LNCAP (cell line): ENCODE measurements around the gene GPR137C.
A peak's percentile ranks its signal among the peaks of the same experiment; 100 is the strongest.

Experiments used
- TF ChIP-seq, protein P1 (sequence below): fragments of 450-650 bp; IDR thresholded peaks from 2 replicates; pipeline ENCODE4 v1.5.1; 2017; ENCODE audit warnings: mild to moderate bottlenecking

Gene GPR137C

DNA sequence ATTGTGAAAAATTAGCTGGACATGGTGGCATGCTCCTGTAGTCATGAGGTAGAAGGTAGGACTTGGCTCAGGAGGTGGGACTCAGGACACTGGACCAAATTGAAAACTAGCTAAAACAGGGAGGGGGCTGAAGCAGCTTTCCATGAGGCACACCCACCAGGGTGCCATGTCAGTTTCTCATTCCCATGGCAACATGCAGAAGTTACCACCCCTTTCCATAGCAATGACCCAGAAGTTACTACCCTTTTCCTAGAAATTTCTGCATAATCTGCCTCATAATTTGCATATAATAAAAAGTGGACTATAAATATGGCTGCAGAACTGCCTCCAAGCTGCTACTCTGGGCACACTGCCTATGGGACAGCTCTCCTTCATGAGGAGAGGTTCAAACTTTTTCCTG lies 104.3 kb downstream of the GPR137C start:
- TF ChIP-seq, protein P1, sequence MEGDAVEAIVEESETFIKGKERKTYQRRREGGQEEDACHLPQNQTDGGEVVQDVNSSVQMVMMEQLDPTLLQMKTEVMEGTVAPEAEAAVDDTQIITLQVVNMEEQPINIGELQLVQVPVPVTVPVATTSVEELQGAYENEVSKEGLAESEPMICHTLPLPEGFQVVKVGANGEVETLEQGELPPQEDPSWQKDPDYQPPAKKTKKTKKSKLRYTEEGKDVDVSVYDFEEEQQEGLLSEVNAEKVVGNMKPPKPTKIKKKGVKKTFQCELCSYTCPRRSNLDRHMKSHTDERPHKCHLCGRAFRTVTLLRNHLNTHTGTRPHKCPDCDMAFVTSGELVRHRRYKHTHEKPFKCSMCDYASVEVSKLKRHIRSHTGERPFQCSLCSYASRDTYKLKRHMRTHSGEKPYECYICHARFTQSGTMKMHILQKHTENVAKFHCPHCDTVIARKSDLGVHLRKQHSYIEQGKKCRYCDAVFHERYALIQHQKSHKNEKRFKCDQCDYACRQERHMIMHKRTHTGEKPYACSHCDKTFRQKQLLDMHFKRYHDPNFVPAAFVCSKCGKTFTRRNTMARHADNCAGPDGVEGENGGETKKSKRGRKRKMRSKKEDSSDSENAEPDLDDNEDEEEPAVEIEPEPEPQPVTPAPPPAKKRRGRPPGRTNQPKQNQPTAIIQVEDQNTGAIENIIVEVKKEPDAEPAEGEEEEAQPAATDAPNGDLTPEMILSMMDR, result no peak

DNA sequence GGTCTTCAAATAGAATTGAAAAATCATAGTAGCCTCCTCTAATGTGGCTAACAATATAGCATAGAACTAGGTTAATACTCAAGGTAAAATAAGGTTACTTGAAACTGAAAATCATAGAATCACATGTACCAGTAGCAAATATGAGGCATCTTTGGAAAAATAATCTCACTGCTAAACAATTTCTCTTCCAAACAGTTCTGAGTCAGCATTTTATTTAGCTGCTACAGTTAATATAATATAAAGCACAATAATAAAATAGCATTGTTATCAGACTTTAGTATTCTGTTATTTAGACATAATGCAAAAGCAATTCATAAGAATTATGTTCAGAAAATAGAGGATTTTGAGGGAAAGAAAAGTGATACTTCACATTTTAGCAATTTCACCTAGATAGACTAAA lies 107.7 kb downstream of the GPR137C start:
- TF ChIP-seq, protein P1, result no peak

DNA sequence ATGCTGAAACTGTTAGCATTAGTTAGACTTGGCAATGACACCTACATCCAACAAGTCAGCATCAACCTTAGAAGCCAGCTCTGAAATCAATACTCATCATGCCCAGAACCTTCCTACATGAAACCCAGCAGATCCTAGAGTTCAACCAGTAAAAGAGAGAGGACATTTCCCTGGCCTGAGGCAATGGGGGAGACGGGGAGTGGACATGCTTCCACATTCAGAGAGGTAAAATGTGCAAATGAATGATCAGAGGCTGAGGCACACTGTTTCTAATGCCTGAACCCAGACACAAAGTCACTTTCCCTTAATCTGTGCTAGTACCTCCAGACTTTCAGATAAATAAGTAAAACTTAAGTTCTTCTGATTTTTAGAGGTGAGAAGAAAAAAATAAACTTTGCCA lies 108.2 kb downstream of the GPR137C start:
- TF ChIP-seq, protein P1, result no peak

DNA sequence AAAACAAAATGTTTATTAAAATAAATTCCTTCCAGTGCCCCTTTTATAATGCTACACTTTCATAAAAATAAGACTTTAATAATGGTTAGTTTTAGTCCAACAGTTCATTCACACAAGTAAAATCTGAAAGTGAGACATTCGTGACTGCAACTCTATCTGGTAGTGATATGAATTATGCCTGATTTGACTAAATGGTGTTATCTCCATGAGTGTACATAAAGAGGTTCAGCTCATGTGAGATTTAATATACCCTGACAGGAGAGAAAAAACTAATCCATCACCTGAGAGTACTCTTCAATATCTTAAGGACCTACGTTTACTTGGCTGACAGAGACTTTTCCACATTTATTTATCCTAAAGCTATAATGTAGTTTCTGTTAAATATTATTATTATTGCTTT lies 108.7 kb downstream of the GPR137C start:
- TF ChIP-seq, protein P1, result no peak

DNA sequence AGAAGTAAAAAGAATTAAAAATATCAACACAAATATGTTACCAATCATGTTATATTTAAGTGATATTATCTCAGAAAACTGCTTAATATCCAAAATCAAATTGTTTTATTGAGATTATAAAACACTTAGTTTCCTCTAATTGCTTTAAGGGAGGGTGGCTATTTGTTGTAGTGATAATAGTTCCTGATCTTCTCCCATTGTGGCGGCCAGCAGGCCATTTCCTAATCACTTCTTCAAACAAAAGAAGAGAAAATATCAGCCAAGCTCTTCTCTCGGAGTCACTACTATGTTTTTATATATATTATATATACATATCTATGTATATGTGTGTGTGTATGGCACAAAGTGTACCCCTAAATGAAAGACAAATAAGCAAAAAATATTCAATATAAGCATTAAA lies 111.2 kb downstream of the GPR137C start:
- TF ChIP-seq, protein P1, result no peak

DNA sequence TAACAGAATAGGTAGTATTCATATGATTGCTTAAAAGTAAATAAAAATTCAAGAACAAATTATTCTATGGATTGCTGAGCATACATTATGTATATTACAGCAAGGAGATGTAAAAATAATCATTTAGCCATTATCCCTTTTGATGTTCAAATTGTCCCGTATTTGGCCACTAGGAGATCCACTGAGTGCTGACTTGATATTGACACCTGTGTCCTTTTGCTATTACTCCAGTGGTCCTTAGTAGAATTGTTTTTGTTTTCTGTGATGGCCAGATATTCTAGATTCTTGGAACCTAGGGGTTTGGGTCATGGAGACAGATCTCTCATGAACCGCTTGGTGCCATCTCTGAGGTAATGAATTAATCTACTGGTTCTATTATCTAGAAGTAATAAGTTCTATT lies 126.0 kb downstream of the GPR137C start:
- TF ChIP-seq, protein P1, result peak; percentile 16; the same call in 1 of the 2 replicates

DNA sequence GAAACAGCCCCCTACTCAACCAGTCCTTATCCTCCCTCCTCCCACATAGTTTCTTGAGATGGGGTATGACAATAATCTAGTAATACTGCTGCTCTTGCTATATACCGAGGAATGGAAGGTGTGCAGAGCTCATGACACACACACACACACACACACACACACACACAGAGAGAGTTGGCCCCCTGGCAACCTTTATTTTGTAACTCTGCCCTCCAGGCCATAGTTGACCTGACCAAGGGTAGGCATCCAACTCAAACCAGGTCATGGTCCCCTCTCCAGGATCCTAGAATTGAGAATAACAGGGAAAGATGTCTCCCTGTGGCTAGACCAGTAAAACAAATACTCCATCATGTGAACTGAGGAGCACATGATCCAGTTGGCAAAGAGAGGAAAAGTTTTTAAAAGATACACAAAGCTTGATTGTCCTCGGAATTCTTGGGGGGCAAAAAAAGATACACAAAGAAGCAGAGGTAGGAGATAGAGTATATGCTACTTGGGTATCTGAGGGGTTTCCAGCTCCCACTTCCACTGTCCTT lies 131.4 kb downstream of the GPR137C start:
- TF ChIP-seq, protein P1, result no peak

DNA sequence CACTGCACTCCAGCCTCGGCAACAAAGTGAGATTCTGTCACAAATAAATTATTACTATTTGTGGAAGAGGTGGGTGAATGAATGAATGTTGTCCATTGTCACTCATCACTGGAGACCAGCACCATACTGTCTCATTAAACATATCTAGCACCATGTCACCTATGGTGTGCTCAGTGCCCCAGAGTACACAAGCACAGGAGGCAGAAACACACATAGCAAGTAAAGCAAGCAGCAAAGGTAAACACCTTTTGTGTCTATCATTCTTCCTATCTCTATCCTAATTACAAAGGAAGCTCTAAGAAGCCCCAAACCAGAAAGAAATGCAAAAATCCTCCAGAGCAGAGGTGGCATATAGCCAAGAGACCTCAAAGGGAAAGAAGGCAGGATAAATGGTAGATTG lies 133.5 kb downstream of the GPR137C start:
- TF ChIP-seq, protein P1, result no peak
